CD14-positive monocyte (primary cell): ENCODE data around the gene HERC4. TPM values are rescaled to one million over a fixed set of nuclear protein-coding genes. Genes with fewer than 3 reads are reported as not detected.

Experiments
- DNase-seq, 3 donors: peaks; one replicate each; pipeline ENCODE4 v3.0.0-alpha.2; 2011 to 2022
- H2AFZ ChIP-seq: 2 replicates; pipeline ENCODE4 v1.6.0; 2012; ENCODE audit warnings: mild to moderate bottlenecking, low read depth, low read length, inconsistent platforms; ENCODE audit not compliant: insufficient read depth, poor library complexity, severe bottlenecking
- H3K27ac ChIP-seq, 2 donors: 1 replicate in 1 of 2; 2 replicates in 1 of 2; pipeline ENCODE4 v1.5.1; 2012 to 2013; ENCODE audit warnings: low read length in 2 of 2, control low read depth in 1 of 2, inconsistent platforms in 1 of 2, low read depth in 1 of 2, mild to moderate bottlenecking in 1 of 2
- H3K27me3 ChIP-seq, 2 donors: one replicate each; pipeline versions ENCODE4 v1.6.0 to v1.6.1; 2011 to 2013; ENCODE audit warnings: low read length in 2 of 2; ENCODE audit not compliant: control insufficient read depth in 2 of 2, insufficient read depth in 2 of 2
- H3K36me3 ChIP-seq, 2 donors: replicated peaks in 1 of 2; 1 replicate in 1 of 2; 2 replicates in 1 of 2; pipeline versions ENCODE4 v1.5.1 to v1.6.1; 2012 to 2013; ENCODE audit warnings: low read length in 2 of 2, control low read depth in 1 of 2, inconsistent platforms in 1 of 2, mild to moderate bottlenecking in 1 of 2; ENCODE audit not compliant: insufficient read depth in 2 of 2, control insufficient read depth in 1 of 2
- H3K4me1 ChIP-seq, 2 donors: 1 replicate in 1 of 2; 2 replicates in 1 of 2; pipeline versions ENCODE4 v1.5.1 to v1.6.1; 2012 to 2013; ENCODE audit warnings: low read length in 2 of 2, control low read depth in 1 of 2, inconsistent platforms in 1 of 2, mild to moderate bottlenecking in 1 of 2, moderate library complexity in 1 of 2; ENCODE audit not compliant: insufficient read depth in 2 of 2, control insufficient read depth in 1 of 2
- H3K4me2 ChIP-seq: replicated peaks from 2 replicates; pipeline ENCODE3; 2012; ENCODE audit warnings: low read length, moderate library complexity, mild to moderate bottlenecking; ENCODE audit not compliant: poor library complexity, severe bottlenecking; ENCODE audit errors: extremely low read depth
- H3K4me3 ChIP-seq, 3 experiments: fragments of 200-600 bp in 1 of 3; sonication (generic) in 1 of 3; replicated peaks in 1 of 3; 1 replicate in 2 of 3; 2 replicates in 1 of 3; pipeline ENCODE4 v1.5.1; 2011 to 2013; ENCODE audit warnings: low read length in 3 of 3, mild to moderate bottlenecking in 3 of 3, control low read depth in 2 of 3, low read depth in 2 of 3, inconsistent platforms in 1 of 3, moderate library complexity in 1 of 3
- H3K79me2 ChIP-seq: 2 replicates; pipeline ENCODE4 v1.6.0; 2012; ENCODE audit warnings: mild to moderate bottlenecking, control low read depth, inconsistent platforms, low read length, moderate library complexity; ENCODE audit not compliant: insufficient read depth
- H3K9ac ChIP-seq: 2 replicates; pipeline ENCODE4 v1.6.0; 2017; ENCODE audit warnings: low read length, mild to moderate bottlenecking; ENCODE audit not compliant: insufficient read depth, poor library complexity, severe bottlenecking
- H3K9me3 ChIP-seq, 2 donors: replicated peaks in 1 of 2; 1 replicate in 1 of 2; 2 replicates in 1 of 2; pipeline versions ENCODE4 v1.5.1 to v1.6.1; 2012 to 2013; ENCODE audit warnings: low read length in 2 of 2, control low read depth in 1 of 2; ENCODE audit not compliant: control insufficient read depth in 1 of 2, insufficient read depth in 1 of 2
- H4K20me1 ChIP-seq: 2 replicates; pipeline ENCODE4 v1.6.0; 2012; ENCODE audit warnings: mild to moderate bottlenecking, low read length, control low read depth, moderate library complexity; ENCODE audit not compliant: insufficient read depth
- H3K27ac Mint-ChIP-seq, 7 donors: one replicate each; pipeline ENCODE4 v1.8.0; 2020; ENCODE audit warnings: mild to moderate bottlenecking in 7 of 7, mixed read lengths in 7 of 7, moderate library complexity in 6 of 7, inconsistent platforms in 2 of 7
- H3K27me3 Mint-ChIP-seq, 3 donors: one replicate each; pipeline ENCODE4 v1.8.0; 2021 to 2022; ENCODE audit warnings: low read depth in 3 of 3, mild to moderate bottlenecking in 3 of 3, mixed read lengths in 3 of 3, moderate library complexity in 3 of 3, inconsistent platforms in 1 of 3
- H3K36me3 Mint-ChIP-seq, 2 donors: one replicate each; pipeline ENCODE4 v1.8.0; 2020; ENCODE audit warnings: mixed read lengths in 2 of 2, inconsistent platforms in 1 of 2, mild to moderate bottlenecking in 1 of 2
- H3K4me1 Mint-ChIP-seq: one replicate; pipeline ENCODE4 v1.8.0; 2020; ENCODE audit warnings: mild to moderate bottlenecking, mixed read lengths
- H3K4me3 Mint-ChIP-seq, 2 donors: one replicate each; pipeline ENCODE4 v1.8.0; 2020; ENCODE audit warnings: mild to moderate bottlenecking in 2 of 2, mixed read lengths in 2 of 2, moderate library complexity in 1 of 2
- H3K9me3 Mint-ChIP-seq, 7 donors: one replicate each; pipeline ENCODE4 v1.8.0; 2020 to 2022; ENCODE audit warnings: mixed read lengths in 7 of 7, mild to moderate bottlenecking in 6 of 7, moderate library complexity in 6 of 7, inconsistent platforms in 2 of 7
- CTCF ChIP-seq: fragments of 200-600 bp; IDR thresholded peaks from one replicate; pipeline ENCODE4 v1.8.0; 2022; ENCODE audit warnings: antibody characterized with exemption, mild to moderate bottlenecking
- WGBS: methylation state at CpG from one replicate; pipeline ENCODE4 v1.1.5; 2013; ENCODE audit warnings: missing lambda C conversion rate; ENCODE audit not compliant: insufficient coverage; 5-methylcytosine and 5-hydroxymethylcytosine counted together
- intact Hi-C, 2 donors: fragments of 100-400 bp; cut with micrococcal nuclease; formaldehyde crosslinking; loops; one replicate each; pipeline versions ENCODE4 v1.15.0 to v1.15.1; 2023
- polyA plus RNA-seq, 3 donors: library from polyadenylated mRNA; depleted of rRNA in 1 of 3; unstranded in 2 of 3; stranded (reverse) in 1 of 3; fragments of 300-500 nt in 2 of 3; fragments of >200 nt in 1 of 3; fragmentation: Illumina TruSeq in 2 of 3; gene quantifications; 1 replicate in 2 of 3; 2 replicates in 1 of 3; pipeline ENCODE4 v1.2.3, GENCODE V29; 2012 to 2021

HERC4 gene
- polyA plus RNA-seq, 3 donors: 10.7 to 17.5 (median 14.3) TPM

GRCh38 chr10:68001539-68001938 is 73.5 kb downstream of the HERC4 start:
- H3K36me3 ChIP-seq: peaks cover 22 to 49% of the 10 kb centered on the region in 2 donors
- intact Hi-C loops: no loop called here

DNA sequence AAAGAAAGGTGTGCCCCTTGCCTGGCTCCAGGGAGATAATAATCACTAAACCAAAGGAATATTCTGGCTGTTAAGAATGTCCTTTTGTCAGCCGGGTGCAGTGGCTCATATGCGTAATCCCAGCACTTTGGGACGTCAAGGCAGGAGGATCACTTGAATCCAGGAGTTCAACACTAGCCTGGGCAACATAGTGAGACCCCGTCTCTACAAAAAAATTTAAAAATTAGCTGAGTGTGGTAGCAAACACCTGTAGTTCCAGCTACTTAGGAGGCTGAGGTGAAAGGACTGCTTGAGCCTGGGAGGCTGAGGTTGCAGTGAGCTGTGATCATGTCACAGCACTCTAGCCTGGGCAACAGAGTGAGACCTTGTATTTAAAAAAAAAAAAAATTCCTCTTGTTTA is 74.1 kb downstream of the HERC4 start:
- intact Hi-C loops: no loop called here
- Mint-ChIP-seq H3K27ac (peak overlapping the region in 2 of 7 donors; percentile 6 to 11), H3K27me3 (peaks cover 0 to 2% (median 0%) of the 10 kb centered on the region in 3 donors)

More at GRCh38 chr10:68001539-68001938, 73.5 kb downstream of the HERC4 start:
- no peak overlapping the region for H3K27ac Mint-ChIP-seq
- no peaks in the 10 kb centered on the region for H3K4me1 ChIP-seq
- H3K4me3 Mint-ChIP-seq: no peak overlapping the region
- H3K27me3 ChIP-seq: no peaks in the 10 kb centered on the region
- H2AFZ ChIP-seq: no peak overlapping the region
- no peak overlapping the region for H3K9ac ChIP-seq
- no peak overlapping the region for H3K4me2 ChIP-seq
- no peaks in the 10 kb centered on the region for H3K4me1 Mint-ChIP-seq
- WGBS: no CpG with 5 or more reads among the region's 1 CpG
- DNase-seq: no peak
- no peaks in the 10 kb centered on the region for H4K20me1 ChIP-seq
- H3K9me3 Mint-ChIP-seq: peaks cover 0 to 2% (median 0%) of the 10 kb centered on the region in 7 donors
- TF ChIP-seq CTCF: no peak
- peaks cover 0 to 2% (median 0%) of the 10 kb centered on the region in 3 donors for H3K27me3 Mint-ChIP-seq
- no peaks in the 10 kb centered on the region for H3K79me2 ChIP-seq
- H3K4me3 ChIP-seq: no peak overlapping the region
- H3K9me3 ChIP-seq: no peaks in the 10 kb centered on the region
- no peak overlapping the region for H3K27ac ChIP-seq
- peaks cover 52 to 56% of the 10 kb centered on the region in 2 donors for H3K36me3 Mint-ChIP-seq

More for the DNA sequence above, 74.1 kb downstream of the HERC4 start:
- Histone ChIP-seq H3K4me3 (no peak overlapping the region), H3K4me1 (no peaks in the 10 kb centered on the region), H2AFZ (no peak overlapping the region), H3K79me2 (no peaks in the 10 kb centered on the region), H4K20me1 (no peaks in the 10 kb centered on the region), H3K4me2 (no peak overlapping the region), H3K27ac (no peak overlapping the region), H3K27me3 (no peaks in the 10 kb centered on the region), H3K9ac (no peak overlapping the region), H3K9me3 (no peaks in the 10 kb centered on the region), H3K36me3 (peaks cover 27 to 54% of the 10 kb centered on the region in 2 donors)
- Mint-ChIP-seq H3K4me3 (no peak overlapping the region), H3K36me3 (peaks cover 52 to 58% of the 10 kb centered on the region in 2 donors), H3K9me3 (peaks cover 0 to 2% (median 0%) of the 10 kb centered on the region in 7 donors), H3K4me1 (no peaks in the 10 kb centered on the region)
- DNase-seq: no peak
- TF ChIP-seq CTCF: no peak
- WGBS: 96% methylated on average over 3 of the region's 4 CpGs
